IPS-20b (cell line): ENCODE measurements around the gene RALGPS1.

Experiments
- H3K27ac ChIP-seq: one replicate; pipeline ENCODE4 v1.5.1; 2013; ENCODE audit warnings: low read length
- H3K27me3 ChIP-seq: 2 replicates; pipeline ENCODE4 v1.6.1; 2013; ENCODE audit warnings: mild to moderate bottlenecking, low read length, inconsistent platforms; ENCODE audit not compliant: insufficient read depth
- H3K36me3 ChIP-seq: 2 replicates; pipeline ENCODE4 v1.6.1; 2013; ENCODE audit warnings: low read depth, mild to moderate bottlenecking, inconsistent platforms, low read length, moderate library complexity; ENCODE audit not compliant: insufficient read depth
- H3K4me1 ChIP-seq: 2 replicates; pipeline ENCODE4 v1.6.1; 2013; ENCODE audit warnings: mild to moderate bottlenecking, control low read depth, inconsistent platforms, low read length, moderate library complexity; ENCODE audit not compliant: insufficient read depth
- H3K4me3 ChIP-seq: 2 replicates; pipeline ENCODE4 v1.5.1; 2013; ENCODE audit warnings: mild to moderate bottlenecking, low read length, inconsistent platforms
- H3K9ac ChIP-seq: 2 replicates; pipeline ENCODE4 v1.6.1; 2013; ENCODE audit warnings: low read depth, mild to moderate bottlenecking, inconsistent platforms, low read length, moderate library complexity
- H3K9me3 ChIP-seq: 2 replicates; pipeline ENCODE4 v1.6.1; 2013; ENCODE audit warnings: mild to moderate bottlenecking, low read depth, low read length, inconsistent platforms; ENCODE audit not compliant: insufficient read depth

The RALGPS1 gene

DNA sequence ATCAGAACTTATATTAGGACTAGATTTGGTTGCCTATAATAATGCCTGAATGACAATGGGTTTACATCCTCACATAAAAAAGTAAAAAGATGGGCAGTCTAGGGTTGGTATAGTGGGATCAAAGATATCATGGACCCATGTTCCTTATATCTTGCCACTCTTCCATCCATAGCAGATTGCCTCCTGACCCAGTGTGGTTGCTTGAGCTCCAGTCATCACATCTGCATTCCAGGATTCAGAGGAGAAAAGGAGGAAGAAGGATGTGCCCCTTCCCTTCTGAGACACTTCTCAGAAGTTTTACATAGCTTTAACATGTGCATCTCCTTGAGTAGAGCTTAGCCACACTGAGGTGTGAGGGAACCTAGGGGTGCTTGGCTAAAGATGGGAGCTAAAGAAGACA is 22.9 kb downstream of the RALGPS1 start:
- Histone ChIP-seq H3K4me1 (peaks cover 9% of the 10 kb centered on the region; the same call in 1 of the 2 replicates), H3K36me3 (no peaks in the 10 kb centered on the region), H3K9ac (no peak overlapping the region), H3K4me3 (no peak overlapping the region), H3K27me3 (no peaks in the 10 kb centered on the region), H3K27ac (no peak overlapping the region), H3K9me3 (no peaks in the 10 kb centered on the region)

DNA sequence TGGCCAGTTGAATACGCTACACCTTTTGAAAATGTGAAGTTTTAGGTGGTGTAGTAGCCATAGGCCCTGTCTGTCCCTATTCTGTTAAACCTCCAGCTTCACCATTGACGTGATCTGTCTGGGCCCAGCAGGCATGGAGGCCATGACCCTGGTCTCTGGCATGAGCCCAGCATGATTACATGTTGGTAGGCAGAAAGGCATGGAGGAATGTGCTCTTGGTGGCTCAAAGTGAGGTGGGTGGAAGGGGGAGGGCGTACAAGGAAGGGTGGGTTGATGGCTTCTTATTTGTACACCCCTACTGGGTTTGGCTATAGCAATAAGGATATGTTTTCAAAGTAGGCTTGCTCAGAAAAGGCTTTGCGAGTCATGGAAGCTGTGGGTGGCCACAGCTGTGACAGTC is 23.7 kb downstream of the RALGPS1 start:
- peaks cover 7% of the 10 kb centered on the region; the same call in 1 of the 2 replicates for H3K4me1 ChIP-seq
- H3K4me3 ChIP-seq: no peak overlapping the region
- no peaks in the 10 kb centered on the region for H3K27me3 ChIP-seq
- H3K27ac ChIP-seq: no peak overlapping the region
- H3K9ac ChIP-seq: no peak overlapping the region
- H3K9me3 ChIP-seq: no peaks in the 10 kb centered on the region
- H3K36me3 ChIP-seq: no peaks in the 10 kb centered on the region

DNA sequence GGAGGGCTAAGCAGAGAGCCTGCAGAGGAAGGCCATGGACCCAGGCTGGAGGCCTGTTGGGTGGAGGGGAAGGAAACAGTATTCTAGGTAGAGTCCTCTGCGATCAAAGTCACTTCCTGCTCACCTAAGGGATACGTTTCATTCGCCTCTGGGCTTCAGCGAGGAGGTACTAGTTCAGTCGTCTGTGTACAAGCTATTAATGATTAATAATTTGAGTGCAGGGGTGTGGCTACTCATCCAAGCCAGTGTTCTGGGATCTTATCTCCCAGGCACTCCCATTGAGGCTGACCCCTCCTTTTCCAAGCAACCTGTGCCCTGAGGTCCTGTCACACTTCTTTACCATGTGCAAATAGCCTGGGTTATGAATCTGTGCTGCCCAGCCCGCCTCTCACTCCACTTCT is 25.2 kb downstream of the RALGPS1 start:
- H3K27me3 ChIP-seq: no peaks in the 10 kb centered on the region
- peaks cover 6% of the 10 kb centered on the region; the same call in 1 of the 2 replicates for H3K4me1 ChIP-seq
- no peaks in the 10 kb centered on the region for H3K36me3 ChIP-seq
- no peak overlapping the region for H3K4me3 ChIP-seq
- no peak overlapping the region for H3K27ac ChIP-seq
- H3K9ac ChIP-seq: no peak overlapping the region
- no peaks in the 10 kb centered on the region for H3K9me3 ChIP-seq

DNA sequence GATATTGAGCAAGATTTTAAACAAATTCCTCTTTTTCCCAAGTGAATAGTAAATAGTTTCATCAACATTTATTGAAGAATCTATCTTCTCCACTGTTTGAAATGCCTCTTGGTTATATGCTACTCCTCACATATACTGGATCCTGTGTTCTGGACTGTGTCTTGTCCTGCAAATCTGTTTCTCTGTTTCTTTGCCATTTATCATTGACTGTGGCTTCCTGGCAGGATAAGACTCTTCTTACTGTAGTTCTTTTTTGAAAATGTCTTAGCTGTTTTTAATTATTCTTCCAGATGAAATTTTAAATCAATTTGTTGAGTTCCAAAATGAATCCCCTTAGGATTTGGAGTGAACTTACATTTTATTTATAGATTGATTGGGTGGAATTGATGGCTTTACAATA is 27.8 kb downstream of the RALGPS1 start:
- Histone ChIP-seq H3K4me3 (no peak overlapping the region), H3K9ac (no peak overlapping the region), H3K27me3 (no peaks in the 10 kb centered on the region), H3K9me3 (no peaks in the 10 kb centered on the region), H3K27ac (no peak overlapping the region), H3K36me3 (no peaks in the 10 kb centered on the region), H3K4me1 (peaks cover 6% of the 10 kb centered on the region; the same call in 1 of the 2 replicates)

DNA sequence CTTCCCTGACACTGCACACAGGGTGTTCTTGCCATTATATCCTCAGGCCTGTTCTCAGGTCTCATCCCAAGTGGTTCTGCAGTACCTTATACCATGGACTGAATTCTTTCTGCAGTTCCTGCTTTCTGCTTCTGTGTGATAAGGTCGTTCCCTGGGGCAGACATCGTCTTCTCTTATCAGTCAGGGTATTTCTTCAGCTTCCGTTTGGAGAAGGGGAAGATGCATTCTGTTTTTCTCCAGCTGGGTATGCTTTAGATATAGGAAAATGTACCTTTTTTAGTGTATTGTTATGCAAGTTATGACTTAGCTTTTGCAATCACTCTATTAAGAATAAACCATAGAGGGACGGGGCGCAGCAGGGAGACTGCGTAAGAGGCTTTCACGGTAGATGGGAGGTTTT is 31.1 kb downstream of the RALGPS1 start:
- no peaks in the 10 kb centered on the region for H3K27me3 ChIP-seq
- no peaks in the 10 kb centered on the region for H3K9me3 ChIP-seq
- H3K36me3 ChIP-seq: no peaks in the 10 kb centered on the region
- H3K4me1 ChIP-seq: no peaks in the 10 kb centered on the region; the same call in 1 of the 2 replicates
- H3K4me3 ChIP-seq: no peak overlapping the region
- H3K27ac ChIP-seq: no peak overlapping the region
- H3K9ac ChIP-seq: no peak overlapping the region

DNA sequence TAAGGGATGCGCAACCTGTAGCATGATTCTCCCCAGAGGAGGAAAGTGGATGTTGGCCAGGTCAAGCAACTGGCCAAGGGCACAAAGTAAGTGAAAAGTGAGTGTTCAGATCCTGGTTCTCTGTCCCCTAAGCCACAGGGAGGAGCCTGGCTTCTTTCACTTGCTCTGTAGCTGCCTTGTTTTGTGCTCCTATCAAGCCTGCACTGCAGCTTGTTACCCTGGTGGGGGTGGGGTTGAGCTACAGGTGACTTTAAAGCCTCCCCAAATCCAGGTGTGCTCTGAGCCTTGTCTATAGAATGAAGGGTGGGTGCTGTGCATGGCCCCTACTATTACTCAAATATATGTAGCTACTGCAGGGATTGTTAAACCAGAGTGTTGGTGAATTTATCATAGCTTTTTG is 32.9 kb downstream of the RALGPS1 start:
- no peaks in the 10 kb centered on the region for H3K9me3 ChIP-seq
- H3K27ac ChIP-seq: no peak overlapping the region
- H3K4me1 ChIP-seq: no peaks in the 10 kb centered on the region; the same call in 1 of the 2 replicates
- H3K4me3 ChIP-seq: no peak overlapping the region
- H3K27me3 ChIP-seq: no peaks in the 10 kb centered on the region
- H3K36me3 ChIP-seq: no peaks in the 10 kb centered on the region
- no peak overlapping the region for H3K9ac ChIP-seq

DNA sequence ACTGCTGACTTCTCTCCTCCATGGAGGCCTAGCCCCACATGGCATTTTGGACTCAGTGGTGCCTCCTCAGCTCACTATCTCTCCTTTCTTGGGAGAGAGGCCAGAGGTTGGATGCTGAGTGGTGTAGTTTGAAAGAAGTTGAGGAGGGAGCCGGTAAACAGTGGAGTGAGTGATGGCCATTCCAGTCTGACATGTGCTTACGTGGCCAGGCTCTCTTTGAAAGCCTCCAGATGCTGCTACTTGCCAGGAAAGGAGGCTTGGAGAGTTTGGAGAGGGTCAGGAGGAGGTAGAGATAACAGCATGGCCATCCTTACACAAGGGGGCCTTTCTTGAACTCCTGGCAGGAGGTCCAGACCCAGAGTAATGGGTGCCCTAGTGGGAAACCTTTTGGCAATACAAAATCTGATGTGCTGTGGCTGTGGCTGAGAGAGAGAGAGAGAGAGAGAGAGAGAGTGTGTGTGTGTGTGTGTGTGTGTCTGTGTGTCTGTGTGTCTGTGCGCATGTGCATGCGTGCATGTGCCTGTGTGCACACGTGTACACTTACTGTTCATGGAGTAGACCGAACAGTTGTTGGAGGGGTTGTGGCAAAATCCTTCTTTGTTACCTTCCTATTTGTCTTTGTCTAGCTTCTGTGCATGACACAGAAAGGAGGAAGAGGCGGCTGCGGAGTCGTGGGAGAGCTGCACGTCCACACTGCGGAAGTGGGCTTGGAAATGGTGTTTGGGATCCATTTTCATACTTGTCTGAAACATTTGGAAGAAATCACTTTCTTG is 37.8 kb downstream of the RALGPS1 start:
- no peaks in the 10 kb centered on the region; the same call in 1 of the 2 replicates for H3K4me1 ChIP-seq
- no peak overlapping the region for H3K27ac ChIP-seq
- H3K9ac ChIP-seq: no peak overlapping the region
- no peaks in the 10 kb centered on the region for H3K36me3 ChIP-seq
- H3K9me3 ChIP-seq: no peaks in the 10 kb centered on the region
- H3K27me3 ChIP-seq: no peaks in the 10 kb centered on the region
- no peak overlapping the region for H3K4me3 ChIP-seq

DNA sequence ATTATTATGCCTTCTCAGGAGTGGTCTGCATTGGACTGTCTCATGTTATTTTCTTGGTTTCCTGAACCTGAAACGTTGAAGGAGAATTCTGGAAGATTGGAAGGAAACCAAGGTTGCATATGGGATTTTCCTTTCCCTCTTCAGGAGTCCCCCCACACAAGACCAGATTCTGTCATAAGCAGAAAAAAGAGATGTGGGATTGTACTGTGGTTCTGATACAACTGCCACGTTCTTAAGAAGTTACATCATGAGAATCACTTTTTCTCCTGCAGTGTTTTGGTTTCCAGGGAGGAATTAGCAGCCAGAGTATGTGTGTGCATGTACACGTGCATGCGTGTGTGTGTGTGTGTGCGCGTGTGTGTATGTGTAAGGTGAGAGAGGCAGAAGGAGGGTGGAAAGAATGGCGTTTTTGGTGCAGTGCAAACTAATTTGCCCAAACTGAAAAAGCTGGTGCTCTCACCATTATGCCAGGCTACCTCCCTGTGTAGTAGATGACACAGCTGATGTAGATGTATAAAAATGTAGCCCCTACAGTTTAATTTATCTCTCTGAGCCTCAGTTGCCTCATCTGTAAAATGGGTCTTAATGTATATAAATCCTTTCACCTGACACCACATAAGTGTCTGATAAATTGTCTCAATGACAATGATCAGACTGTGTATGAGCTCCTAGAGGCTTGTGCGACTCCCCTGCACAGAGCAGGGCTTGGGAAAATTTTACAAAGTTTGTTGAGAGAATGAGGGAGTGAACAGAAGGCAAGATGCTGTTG is 38.6 kb downstream of the RALGPS1 start:
- Histone ChIP-seq H3K4me3 (no peak overlapping the region), H3K4me1 (no peaks in the 10 kb centered on the region), H3K36me3 (no peaks in the 10 kb centered on the region), H3K27me3 (no peaks in the 10 kb centered on the region), H3K9ac (no peak overlapping the region), H3K27ac (no peak overlapping the region), H3K9me3 (no peaks in the 10 kb centered on the region)

DNA sequence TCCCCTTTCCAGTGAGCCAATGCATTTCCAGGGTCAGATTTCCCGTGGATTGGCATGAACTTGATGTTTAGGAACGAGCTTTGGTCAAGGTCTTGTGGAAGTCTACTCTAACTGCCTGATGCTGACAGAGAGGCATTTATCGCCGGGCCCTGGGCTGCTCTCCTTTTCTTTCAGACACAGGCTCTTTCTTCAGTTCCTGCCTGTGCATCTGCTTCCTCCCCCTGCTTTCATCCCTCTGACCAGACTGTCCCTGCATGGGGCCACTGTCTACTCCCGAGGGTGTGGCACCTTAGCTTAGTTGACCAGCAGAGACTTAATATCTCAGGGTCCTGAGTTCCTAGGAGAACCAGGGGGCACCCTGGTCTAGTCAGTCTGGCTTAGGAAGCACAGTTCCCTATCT is 41.2 kb downstream of the RALGPS1 start:
- no peak overlapping the region for H3K9ac ChIP-seq
- no peak overlapping the region for H3K27ac ChIP-seq
- H3K27me3 ChIP-seq: no peaks in the 10 kb centered on the region
- H3K4me1 ChIP-seq: no peaks in the 10 kb centered on the region
- no peaks in the 10 kb centered on the region for H3K36me3 ChIP-seq
- no peaks in the 10 kb centered on the region for H3K9me3 ChIP-seq
- no peak overlapping the region for H3K4me3 ChIP-seq

DNA sequence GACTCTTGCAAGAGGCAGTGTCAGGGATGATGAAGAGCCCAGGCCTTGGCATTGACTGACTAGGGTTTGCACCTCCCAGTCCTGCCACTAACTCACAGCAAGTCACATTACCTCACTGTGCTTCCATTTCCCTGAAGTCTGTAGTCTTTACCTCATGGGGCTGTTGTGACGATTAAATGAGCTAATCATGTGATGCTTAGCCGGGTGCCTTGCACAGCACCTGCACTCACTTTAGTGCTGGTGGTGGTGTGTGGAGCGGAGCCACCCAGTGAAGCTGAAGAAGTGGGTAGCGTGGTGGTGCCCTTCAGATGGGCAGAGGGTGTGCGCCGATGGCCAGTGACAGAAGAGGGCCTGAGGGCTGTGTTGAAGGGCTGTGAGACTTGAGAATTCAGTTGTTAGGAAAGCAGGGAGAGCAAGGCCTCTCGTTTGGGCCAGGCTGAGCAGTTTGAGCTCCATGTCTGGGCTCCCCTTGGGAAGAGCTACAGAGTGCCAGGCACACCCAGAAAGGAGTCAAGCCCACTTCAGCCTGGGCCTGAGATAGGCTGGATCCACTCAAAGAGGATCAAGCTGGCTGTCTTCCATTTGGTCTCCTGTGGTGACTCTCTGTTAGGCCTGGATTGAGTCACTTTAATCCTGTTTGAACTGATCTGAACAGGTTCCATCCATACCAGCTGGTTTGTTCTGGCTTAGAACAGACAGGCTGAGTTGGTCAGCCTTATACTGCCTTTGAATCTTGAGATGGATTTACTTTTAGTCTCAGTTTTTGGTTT is 42.5 kb downstream of the RALGPS1 start:
- no peaks in the 10 kb centered on the region for H3K9me3 ChIP-seq
- H3K9ac ChIP-seq: no peak overlapping the region
- H3K4me3 ChIP-seq: no peak overlapping the region
- no peak overlapping the region for H3K27ac ChIP-seq
- no peaks in the 10 kb centered on the region for H3K36me3 ChIP-seq
- H3K4me1 ChIP-seq: no peaks in the 10 kb centered on the region
- no peaks in the 10 kb centered on the region for H3K27me3 ChIP-seq

DNA sequence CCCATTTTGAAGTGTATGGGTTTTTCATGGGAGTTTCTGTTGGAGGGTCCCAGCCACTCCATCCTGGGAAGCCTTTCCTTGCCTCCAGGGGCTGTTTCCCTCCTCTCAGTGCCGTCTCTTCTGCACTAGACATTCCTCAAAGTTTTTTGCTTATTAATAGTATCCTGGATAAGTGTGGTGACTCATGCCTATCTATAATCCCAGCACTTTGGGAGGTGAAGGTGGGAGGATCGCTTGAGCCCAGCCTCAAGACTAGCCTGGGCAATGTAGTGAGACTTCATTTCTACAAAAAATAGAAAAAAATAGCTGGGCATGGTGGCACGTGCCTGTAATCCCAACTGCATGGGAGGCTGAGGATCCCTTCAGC is 43.1 kb downstream of the RALGPS1 start:
- Histone ChIP-seq H3K9ac (no peak overlapping the region), H3K4me1 (no peaks in the 10 kb centered on the region), H3K4me3 (no peak overlapping the region), H3K27me3 (no peaks in the 10 kb centered on the region), H3K36me3 (no peaks in the 10 kb centered on the region), H3K27ac (no peak overlapping the region), H3K9me3 (no peaks in the 10 kb centered on the region)
